ENCODE results near the gene CD53. TPM values are rescaled to one million over a fixed set of nuclear protein-coding genes. Genes with fewer than 3 reads are reported as not detected.

The CD53 gene
- total RNA-seq, 6 experiments from 2014 or later, result 7.8 to 26.6 (median 11.9) TPM

GRCh38 chr1:110915804-110916203 lies 42.9 kb downstream of the CD53 start:
- ATAC-seq (no peak), DNase-seq (no peak)
- Histone ChIP-seq H3K27me3 (no peaks in the 10 kb centered on the region), H3K9me3 (no peaks in the 10 kb centered on the region), H3K27ac (no peak overlapping the region), H3K4me1 (no peaks in the 10 kb centered on the region), H3K36me3 (no peaks in the 10 kb centered on the region), H3K4me3 (no peak overlapping the region)
- intact Hi-C loops (cut with DNase I), result no loop called here
- TF ChIP-seq CTCF (IDR thresholded peaks at IDR 0.05) (no peak), POLR2A (IDR thresholded peaks at IDR 0.05) (no peak)
- WGBS (ENCODE audit: insufficient coverage, low coverage, low lambda C conversion rate, missing lambda C conversion rate), result 52% methylated on average over 2 of the region's 2 CpGs

- H3K36me3 ChIP-seq, result no peaks in the 10 kb centered on the region
- no peaks in the 10 kb centered on the region for H3K9me3 ChIP-seq
- no peaks in the 10 kb centered on the region for H3K4me1 ChIP-seq
- H3K27me3 ChIP-seq, result no peaks in the 10 kb centered on the region
- ATAC-seq (no peak), DNase-seq (no peak)
- intact Hi-C loops (cut with DNase I), result no loop called here
- H3K4me3 ChIP-seq, result no peak overlapping the region
- H3K27ac ChIP-seq, result no peak overlapping the region
- TF ChIP-seq CTCF (IDR thresholded peaks at IDR 0.05), result no peak
- no peak for TF ChIP-seq POLR2A (IDR thresholded peaks at IDR 0.05)
- 35% methylated on average over 2 of the region's 2 CpGs for WGBS (ENCODE audit: insufficient coverage, low coverage, low lambda C conversion rate, missing lambda C conversion rate)
Measured at GRCh38 chr1:110916274-110916668, 43.3 kb downstream of the CD53 start.

- 25% methylated on average over 2 of the region's 2 CpGs for WGBS (ENCODE audit: insufficient coverage, low coverage, low lambda C conversion rate, missing lambda C conversion rate)
- DNase-seq, result no peak
- intact Hi-C loops (cut with DNase I), result no loop called here
Measured at GRCh38 chr1:110916669-110917306, 43.8 kb downstream of the CD53 start.

GRCh38 chr1:110918016-110918415 lies 45.1 kb downstream of the CD53 start:
- intact Hi-C loops (cut with DNase I), result no loop called here
- Histone ChIP-seq H3K36me3 (no peaks in the 10 kb centered on the region), H3K4me3 (no peak overlapping the region), H3K9me3 (no peaks in the 10 kb centered on the region), H3K27ac (no peak overlapping the region), H3K4me1 (no peaks in the 10 kb centered on the region), H3K27me3 (no peaks in the 10 kb centered on the region)
- ATAC-seq (no peak), DNase-seq (no peak)
- no peak for TF ChIP-seq CTCF (IDR thresholded peaks at IDR 0.05)
- WGBS (ENCODE audit: insufficient coverage, low coverage, low lambda C conversion rate, missing lambda C conversion rate), result 57% methylated on average over 1 of the region's 1 CpG

More at GRCh38 chr1:110916669-110917306, 43.8 kb downstream of the CD53 start:
- H3K4me1 ChIP-seq, result no peaks in the 10 kb centered on the region
- no peaks in the 10 kb centered on the region for H3K9me3 ChIP-seq
- no peak overlapping the region for H3K27ac ChIP-seq
- TF ChIP-seq POLR2A (IDR thresholded peaks at IDR 0.05) (no peak), CTCF (IDR thresholded peaks at IDR 0.05) (no peak)
- H3K36me3 ChIP-seq, result no peaks in the 10 kb centered on the region
- no peaks in the 10 kb centered on the region for H3K27me3 ChIP-seq
- no peak for ATAC-seq
- H3K4me3 ChIP-seq, result no peak overlapping the region

DNA sequence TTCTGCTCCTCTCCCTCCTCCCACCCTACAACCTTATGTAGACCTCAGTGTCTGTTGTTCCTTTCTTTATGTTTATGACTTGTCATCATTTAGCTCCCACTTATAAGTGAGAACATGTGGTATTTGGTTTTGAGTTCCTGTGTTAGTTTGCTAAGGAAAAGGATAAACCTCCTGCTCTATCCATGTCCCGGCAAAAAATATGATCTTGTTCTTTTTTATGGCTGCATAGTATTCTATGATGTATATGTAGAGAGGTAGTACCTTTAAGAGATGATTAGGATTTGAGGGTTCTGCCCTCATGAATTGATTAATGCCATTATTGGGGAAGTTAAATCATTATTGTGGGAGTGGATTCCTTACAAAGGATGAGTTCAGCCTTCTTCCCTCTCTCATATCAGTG lies 49.0 kb downstream of the CD53 start:
- WGBS (ENCODE audit: insufficient coverage, low coverage, low lambda C conversion rate, missing lambda C conversion rate), result 94% methylated on average over 1 of the region's 1 CpG
- intact Hi-C loops (cut with DNase I), result no loop called here
- Histone ChIP-seq H3K36me3 (no peaks in the 10 kb centered on the region), H3K4me3 (no peak overlapping the region), H3K9me3 (no peaks in the 10 kb centered on the region), H3K27ac (no peak overlapping the region), H3K4me1 (no peaks in the 10 kb centered on the region), H3K27me3 (no peaks in the 10 kb centered on the region)
- ATAC-seq, result no peak
- no peak for DNase-seq
- TF ChIP-seq POLR2A (IDR thresholded peaks at IDR 0.05), result no peak
- TF ChIP-seq CTCF (IDR thresholded peaks at IDR 0.05), result no peak

All from right lobe of liver (tissue), 6 donors.